ENCODE data around the gene PHLDB3.

- no peak for TF ChIP-seq CTCF (IDR thresholded peaks at IDR 0.05; ENCODE audit: extremely low read depth in 1 of 2, insufficient read depth in 1 of 2, low read depth in 1 of 2, low read length in 2 of 2)
- no peak for TF ChIP-seq EZH2 (IDR thresholded peaks at IDR 0.05; ENCODE audit: borderline replicate concordance, low read depth, low read length, severe bottlenecking)
- no peak for TF ChIP-seq POLR2A (IDR thresholded peaks at IDR 0.05; ENCODE audit: low read depth, low read length)
- TF ChIP-seq JUN (IDR thresholded peaks at IDR 0.05; ENCODE audit: borderline replicate concordance, insufficient read depth, insufficient read length, low read depth), result no peak
- TF ChIP-seq POLR2AphosphoS5 (IDR thresholded peaks at IDR 0.05; ENCODE audit: insufficient read depth, low read depth, low read length), result no peak
- no peak for TF ChIP-seq MAX (IDR thresholded peaks at IDR 0.05; ENCODE audit: insufficient read depth, insufficient read length)
- TF ChIP-seq MYC (IDR thresholded peaks at IDR 0.05; ENCODE audit: low read depth, low read length), result no peak
These were observed 18.1 kb downstream of the PHLDB3 start for GRCh38 chr19:43486412-43486811.
